ENCODE results near the gene SLC35C1. TPM values are rescaled to one million over a fixed set of nuclear protein-coding genes. Genes with fewer than 3 reads are reported as not detected.

Gene SLC35C1
- total and polyA plus RNA-seq, 2 of the 13 experiments (the other 11 are each of a cell fraction or from before 2014, with no cell fraction given), result 2.9 to 7.0 TPM

DNA sequence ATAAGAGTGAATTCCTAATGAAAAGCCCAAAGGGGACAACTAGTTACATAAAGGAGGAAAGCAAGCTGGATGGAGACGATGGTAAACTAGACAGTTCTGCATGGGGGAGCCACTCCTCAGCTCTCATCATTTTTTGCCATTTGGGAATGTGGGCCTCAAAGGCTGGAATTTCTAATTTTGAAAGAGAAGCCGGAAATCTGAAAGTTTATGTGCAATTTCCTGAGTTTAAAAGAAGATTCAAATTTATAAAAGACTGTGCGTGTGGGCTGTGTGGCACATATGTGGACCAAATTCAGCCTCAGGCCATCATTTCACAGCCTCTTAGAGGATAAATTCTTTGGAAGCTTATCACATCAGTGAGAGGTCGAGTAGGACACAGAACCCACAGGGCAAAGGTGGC, 24.0 kb downstream of the SLC35C1 start:
- TF ChIP-seq, protein P1, sequence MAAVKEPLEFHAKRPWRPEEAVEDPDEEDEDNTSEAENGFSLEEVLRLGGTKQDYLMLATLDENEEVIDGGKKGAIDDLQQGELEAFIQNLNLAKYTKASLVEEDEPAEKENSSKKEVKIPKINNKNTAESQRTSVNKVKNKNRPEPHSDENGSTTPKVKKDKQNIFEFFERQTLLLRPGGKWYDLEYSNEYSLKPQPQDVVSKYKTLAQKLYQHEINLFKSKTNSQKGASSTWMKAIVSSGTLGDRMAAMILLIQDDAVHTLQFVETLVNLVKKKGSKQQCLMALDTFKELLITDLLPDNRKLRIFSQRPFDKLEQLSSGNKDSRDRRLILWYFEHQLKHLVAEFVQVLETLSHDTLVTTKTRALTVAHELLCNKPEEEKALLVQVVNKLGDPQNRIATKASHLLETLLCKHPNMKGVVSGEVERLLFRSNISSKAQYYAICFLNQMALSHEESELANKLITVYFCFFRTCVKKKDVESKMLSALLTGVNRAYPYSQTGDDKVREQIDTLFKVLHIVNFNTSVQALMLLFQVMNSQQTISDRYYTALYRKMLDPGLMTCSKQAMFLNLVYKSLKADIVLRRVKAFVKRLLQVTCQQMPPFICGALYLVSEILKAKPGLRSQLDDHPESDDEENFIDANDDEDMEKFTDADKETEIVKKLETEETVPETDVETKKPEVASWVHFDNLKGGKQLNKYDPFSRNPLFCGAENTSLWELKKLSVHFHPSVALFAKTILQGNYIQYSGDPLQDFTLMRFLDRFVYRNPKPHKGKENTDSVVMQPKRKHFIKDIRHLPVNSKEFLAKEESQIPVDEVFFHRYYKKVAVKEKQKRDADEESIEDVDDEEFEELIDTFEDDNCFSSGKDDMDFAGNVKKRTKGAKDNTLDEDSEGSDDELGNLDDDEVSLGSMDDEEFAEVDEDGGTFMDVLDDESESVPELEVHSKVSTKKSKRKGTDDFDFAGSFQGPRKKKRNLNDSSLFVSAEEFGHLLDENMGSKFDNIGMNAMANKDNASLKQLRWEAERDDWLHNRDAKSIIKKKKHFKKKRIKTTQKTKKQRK (IDR thresholded peaks at IDR 0.05; ENCODE audit: low read length), result no peak
- no peaks in the 10 kb centered on the region for H3K36me3 ChIP-seq (replicated peaks in 1 of 2; ENCODE audit: control insufficient read depth in 1 of 2, insufficient read depth in 2 of 2, low read length in 2 of 2)
- no peak overlapping the region for H3K9ac ChIP-seq (ENCODE audit: insufficient read depth, low read depth, low read length)
- no peaks in the 10 kb centered on the region for H4K20me1 ChIP-seq (ENCODE audit: insufficient read depth, low read length)
- no peak overlapping the region for H2AFZ ChIP-seq (ENCODE audit: low read length)
- DNase-seq (ENCODE audit: low spot score) (no peak), ATAC-seq (no peak), FAIRE-seq (no peak)
- intact Hi-C loops (cut with micrococcal nuclease; ENCODE audit: unreplicated experiment), result no loop called here
- ChIA-PET POLR2A (no interaction called here), CTCF (ENCODE audit: low intra/inter-chr PET ratio, low total read pairs) (no interaction called here)
- no peaks in the 10 kb centered on the region for H3K9me3 ChIP-seq (ENCODE audit: low read length)
- no peak overlapping the region for H3K27ac ChIP-seq (ENCODE audit: extremely low read length, insufficient read depth, low read length)
- WGBS (ENCODE audit: low lambda C conversion rate), result 25% methylated on average over 4 of the region's 4 CpGs
- in situ Hi-C loops (cut with HindIII; ENCODE audit: extremely low pct_ligation_motif_present, low pct_unique_long_range_greater_than_20kb), result no loop called here
- no peak overlapping the region for H3K4me3 ChIP-seq (replicated peaks in 1 of 3; ENCODE audit: insufficient read depth in 1 of 3, low read depth in 2 of 3, low read length in 3 of 3)
- no TSS peak for BruUV-seq (replicated peaks)
- peaks cover 1 to 18% of the 10 kb centered on the region in 2 experiments; a peak in 3 of 5 replicates for H3K27me3 ChIP-seq (ENCODE audit: control insufficient read depth in 1 of 2, insufficient read depth in 2 of 2, low read length in 2 of 2)
- no peak overlapping the region for H3K4me2 ChIP-seq (ENCODE audit: low read depth, low read length)
- no peaks in the 10 kb centered on the region for H3K79me2 ChIP-seq (ENCODE audit: insufficient read depth, low read length)
- no peaks in the 10 kb centered on the region for H3K4me1 ChIP-seq (ENCODE audit: insufficient read depth, low read length)

DNA sequence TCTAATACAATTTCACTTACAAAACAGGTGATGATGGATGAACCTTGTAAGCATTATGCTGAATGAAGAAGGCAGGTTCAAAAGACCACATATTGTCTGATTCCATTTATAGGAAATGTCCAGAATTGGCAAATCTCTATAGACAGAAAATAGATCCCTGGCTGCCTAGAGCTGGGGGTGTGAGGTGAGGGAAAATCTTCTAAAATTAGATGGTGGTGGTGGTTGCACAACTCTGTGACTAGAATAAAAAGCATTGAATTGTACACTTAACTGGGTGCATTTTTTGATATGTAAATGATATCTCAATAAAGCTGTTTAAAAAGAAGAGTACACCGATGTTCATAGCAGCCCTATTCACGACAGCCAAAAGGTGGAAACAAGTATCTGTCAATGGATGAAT, 25.6 kb downstream of the SLC35C1 start:
- Histone ChIP-seq H3K4me2 (ENCODE audit: low read depth, low read length) (no peak overlapping the region), H3K9me3 (ENCODE audit: low read length) (no peaks in the 10 kb centered on the region), H3K27ac (ENCODE audit: extremely low read length, insufficient read depth, low read length) (no peak overlapping the region), H3K4me3 (replicated peaks in 1 of 3; ENCODE audit: insufficient read depth in 1 of 3, low read depth in 2 of 3, low read length in 3 of 3) (no peak overlapping the region), H3K27me3 (ENCODE audit: control insufficient read depth in 1 of 2, insufficient read depth in 2 of 2, low read length in 2 of 2) (peaks cover 0 to 21% of the 10 kb centered on the region in 2 experiments; a peak in 3 of 5 replicates), H3K79me2 (ENCODE audit: insufficient read depth, low read length) (no peaks in the 10 kb centered on the region), H3K36me3 (replicated peaks in 1 of 2; ENCODE audit: control insufficient read depth in 1 of 2, insufficient read depth in 2 of 2, low read length in 2 of 2) (no peaks in the 10 kb centered on the region), H4K20me1 (ENCODE audit: insufficient read depth, low read length) (no peaks in the 10 kb centered on the region), H2AFZ (ENCODE audit: low read length) (no peak overlapping the region), H3K9ac (ENCODE audit: insufficient read depth, low read depth, low read length) (no peak overlapping the region), H3K4me1 (ENCODE audit: insufficient read depth, low read length) (no peaks in the 10 kb centered on the region)
- no peak for FAIRE-seq
- no peak for DNase-seq (ENCODE audit: low spot score)
- intact Hi-C loops (cut with micrococcal nuclease; ENCODE audit: unreplicated experiment), result no loop called here
- ChIA-PET POLR2A (no interaction called here), CTCF (ENCODE audit: low intra/inter-chr PET ratio, low total read pairs) (no interaction called here)
- ATAC-seq, result no peak
- in situ Hi-C loops (cut with HindIII; ENCODE audit: extremely low pct_ligation_motif_present, low pct_unique_long_range_greater_than_20kb), result no loop called here
- WGBS (ENCODE audit: low lambda C conversion rate), result 53% methylated on average over 2 of the region's 2 CpGs
- no TSS peak for BruUV-seq (replicated peaks)
- TF ChIP-seq ZFP36L1 (CRISPR knock-in tag; IDR thresholded peaks at IDR 0.05), result no peak
- TF ChIP-seq, protein P2, sequence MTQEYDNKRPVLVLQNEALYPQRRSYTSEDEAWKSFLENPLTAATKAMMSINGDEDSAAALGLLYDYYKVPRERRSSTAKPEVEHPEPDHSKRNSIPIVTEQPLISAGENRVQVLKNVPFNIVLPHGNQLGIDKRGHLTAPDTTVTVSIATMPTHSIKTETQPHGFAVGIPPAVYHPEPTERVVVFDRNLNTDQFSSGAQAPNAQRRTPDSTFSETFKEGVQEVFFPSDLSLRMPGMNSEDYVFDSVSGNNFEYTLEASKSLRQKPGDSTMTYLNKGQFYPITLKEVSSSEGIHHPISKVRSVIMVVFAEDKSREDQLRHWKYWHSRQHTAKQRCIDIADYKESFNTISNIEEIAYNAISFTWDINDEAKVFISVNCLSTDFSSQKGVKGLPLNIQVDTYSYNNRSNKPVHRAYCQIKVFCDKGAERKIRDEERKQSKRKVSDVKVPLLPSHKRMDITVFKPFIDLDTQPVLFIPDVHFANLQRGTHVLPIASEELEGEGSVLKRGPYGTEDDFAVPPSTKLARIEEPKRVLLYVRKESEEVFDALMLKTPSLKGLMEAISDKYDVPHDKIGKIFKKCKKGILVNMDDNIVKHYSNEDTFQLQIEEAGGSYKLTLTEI (CRISPR knock-in tag; conservative IDR thresholded peaks at IDR 0.05), result no peak
- no peak for TF ChIP-seq TCF12 (IDR thresholded peaks at IDR 0.05)
- no peak for TF ChIP-seq TCF12 (CRISPR knock-in tag; IDR thresholded peaks at IDR 0.05)
- TF ChIP-seq ATF7-NPFF (CRISPR knock-in tag; IDR thresholded peaks at IDR 0.05; ENCODE audit: low read depth), result no peak

All from HepG2 (cell line).